HepG2 (cell line): ENCODE results near the gene TPI1. TPM values are rescaled to one million over a fixed set of nuclear protein-coding genes. Genes with fewer than 3 reads are reported as not detected.
A peak's percentile ranks its signal among the peaks of the same experiment; 100 is the strongest.

Source experiments
- DR1 ChIP-seq: sonication (generic); formaldehyde crosslinking; IDR thresholded peaks from 2 replicates; pipeline ENCODE4 v1.8.0; 2021; ENCODE audit warnings: mild to moderate bottlenecking, missing genetic modification reagents, inconsistent platforms
- FOXM1 ChIP-seq: sonication (generic); formaldehyde crosslinking; IDR thresholded peaks from 2 replicates; pipeline ENCODE4 v1.5.0; 2020; ENCODE audit warnings: missing genetic modification reagents
- HIVEP1 ChIP-seq: sonication (generic); formaldehyde crosslinking; IDR thresholded peaks from 2 replicates; pipeline ENCODE4 v1.4.0; 2020; ENCODE audit warnings: mild to moderate bottlenecking, missing genetic modification reagents
- JARID2 ChIP-seq: sonication (generic); formaldehyde crosslinking; IDR thresholded peaks from 2 replicates; pipeline ENCODE4 v1.8.1; 2023; ENCODE audit warnings: missing genetic modification reagents, inconsistent platforms; ENCODE audit not compliant: insufficient replicate concordance
- JUND ChIP-seq: sonication (generic); formaldehyde crosslinking; IDR thresholded peaks from 2 replicates; pipeline ENCODE4 v1.8.0; 2022; ENCODE audit warnings: mild to moderate bottlenecking, missing genetic modification reagents
- MXD4 ChIP-seq: IDR thresholded peaks from 2 replicates; pipeline ENCODE4 v1.6.1; 2016; ENCODE audit warnings: mild to moderate bottlenecking, missing biosample characterization, missing genetic modification reagents
- PAWR ChIP-seq: sonication (generic); formaldehyde crosslinking; IDR thresholded peaks from 2 replicates; pipeline ENCODE4 v1.4.0; 2020; ENCODE audit warnings: missing genetic modification reagents, mild to moderate bottlenecking, borderline replicate concordance
- PHF21A ChIP-seq: sonication (generic); formaldehyde crosslinking; IDR thresholded peaks from 2 replicates; pipeline ENCODE4 v1.5.0; 2020; ENCODE audit warnings: mild to moderate bottlenecking, missing genetic modification reagents
- RCOR2 ChIP-seq: IDR thresholded peaks from 2 replicates; pipeline ENCODE4 v1.6.1; 2016; ENCODE audit warnings: missing biosample characterization, missing genetic modification reagents
- SIN3A ChIP-seq: IDR thresholded peaks from 2 replicates; pipeline ENCODE4 v1.6.1; 2011; ENCODE audit warnings: low read depth, mild to moderate bottlenecking, control low read depth, low read length, borderline replicate concordance
- XRCC5 ChIP-seq: fragments of 200-400 bp; formaldehyde crosslinking; optimal IDR thresholded peaks from 2 replicates; pipeline ENCODE3; 2017; ENCODE audit warnings: mild to moderate bottlenecking, low read length
- ZIK1 ChIP-seq: sonication (generic); formaldehyde crosslinking; IDR thresholded peaks from 2 replicates; pipeline ENCODE4 v1.5.0; 2020; ENCODE audit warnings: mild to moderate bottlenecking, low read depth, missing genetic modification reagents, borderline replicate concordance
- ZNF337 ChIP-seq: sonication (generic); formaldehyde crosslinking; IDR thresholded peaks from 2 replicates; pipeline ENCODE4 v1.5.1; 2020; ENCODE audit warnings: missing genetic modification reagents, low read depth, mild to moderate bottlenecking, borderline replicate concordance
- ZNF484 ChIP-seq: sonication (generic); formaldehyde crosslinking; IDR thresholded peaks from 2 replicates; pipeline ENCODE4 v1.5.1; 2020; ENCODE audit warnings: mild to moderate bottlenecking, low read depth, missing genetic modification reagents, borderline replicate concordance
- ZNF703 ChIP-seq: sonication (generic); formaldehyde crosslinking; IDR thresholded peaks from 2 replicates; pipeline ENCODE4 v1.5.1; 2020; ENCODE audit warnings: missing genetic modification reagents, mild to moderate bottlenecking, moderate library complexity, borderline replicate concordance
- polyA plus RNA-seq, 8 experiments: library from polyadenylated mRNA; depleted of rRNA in 3 of 8; stranded (reverse) in 7 of 8; unstranded in 1 of 8; fragments of >200 nt; fragmentation: Illumina TruSeq in 4 of 8; extraction: Trizol in 4 of 8; gene quantifications; 2 replicates each; pipeline versions ENCODE4 v1.2.1 to v1.2.3, GENCODE V29; 2011 to 2016; ENCODE audit warnings: low read depth in 4 of 8, missing spikeins in 1 of 8, mixed read lengths in 1 of 8; ENCODE audit not compliant: insufficient read depth in 1 of 8
- total RNA-seq, 5 experiments: library from RNA; depleted of rRNA; stranded (reverse); fragments of >200 nt; fragmentation: Illumina TruSeq; extraction: Trizol; gene quantifications; 2 replicates each; pipeline ENCODE4 v1.2.3, GENCODE V29; 2016; ENCODE audit warnings: low read depth in 1 of 5
- TF ChIP-seq, protein P1 (sequence below): sonication (generic); formaldehyde crosslinking; IDR thresholded peaks from 2 replicates; pipeline ENCODE4 v1.4.0; 2020; ENCODE audit warnings: missing genetic modification reagents, mild to moderate bottlenecking, borderline replicate concordance
- TF ChIP-seq, protein P2 (sequence below): sonication (generic); formaldehyde crosslinking; conservative IDR thresholded peaks from 2 replicates; pipeline ENCODE4 v1.4.0; 2020; ENCODE audit warnings: missing genetic modification reagents
- TF ChIP-seq, protein P3 (sequence below): fragments of 450-650 bp; IDR thresholded peaks from 2 replicates; pipeline ENCODE4 v1.6.1; 2017
- TF ChIP-seq, protein P4 (sequence below): sonication (generic); formaldehyde crosslinking; IDR thresholded peaks from 2 replicates; pipeline ENCODE4 v1.4.0; 2020; ENCODE audit warnings: missing genetic modification reagents
- TF ChIP-seq, protein P5 (sequence below): sonication (generic); formaldehyde crosslinking; IDR thresholded peaks from 2 replicates; pipeline ENCODE4 v1.4.0; 2020; ENCODE audit warnings: missing genetic modification reagents
- TF ChIP-seq, protein P6 (sequence below): sonication (generic); formaldehyde crosslinking; IDR thresholded peaks from 2 replicates; pipeline ENCODE4 v1.8.1; 2023; ENCODE audit warnings: missing genetic modification reagents, inconsistent platforms, borderline replicate concordance

Gene TPI1
- total and polyA plus RNA-seq, 2 of the 13 experiments (the other 11 are each of a cell fraction or from before 2014, with no cell fraction given): 945 to 2,535 TPM

DNA sequence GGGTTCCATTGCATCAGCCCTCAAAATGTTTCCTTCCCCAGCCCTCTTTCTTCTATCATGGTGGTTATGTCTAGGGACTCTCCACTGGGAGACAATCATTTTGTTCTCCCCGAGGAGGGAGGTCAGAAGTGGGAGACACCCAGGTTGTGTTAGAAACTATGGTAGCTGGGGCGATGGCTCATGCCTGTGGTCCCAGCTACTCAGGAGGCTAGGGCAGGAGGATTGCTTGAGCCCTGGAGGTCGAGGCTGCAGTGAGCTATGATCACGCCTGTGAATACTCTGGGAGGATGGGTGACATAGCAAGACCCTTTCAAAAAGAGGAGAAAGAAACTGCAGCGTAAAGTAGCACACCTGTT, 24.3 kb downstream of the TPI1 start (continued):
- no peak for TF ChIP-seq ZNF484 (CRISPR knock-in tag)
- no peak for TF ChIP-seq PHF21A
- no peak for TF ChIP-seq ZNF337 (CRISPR knock-in tag)
- TF ChIP-seq, protein P1, sequence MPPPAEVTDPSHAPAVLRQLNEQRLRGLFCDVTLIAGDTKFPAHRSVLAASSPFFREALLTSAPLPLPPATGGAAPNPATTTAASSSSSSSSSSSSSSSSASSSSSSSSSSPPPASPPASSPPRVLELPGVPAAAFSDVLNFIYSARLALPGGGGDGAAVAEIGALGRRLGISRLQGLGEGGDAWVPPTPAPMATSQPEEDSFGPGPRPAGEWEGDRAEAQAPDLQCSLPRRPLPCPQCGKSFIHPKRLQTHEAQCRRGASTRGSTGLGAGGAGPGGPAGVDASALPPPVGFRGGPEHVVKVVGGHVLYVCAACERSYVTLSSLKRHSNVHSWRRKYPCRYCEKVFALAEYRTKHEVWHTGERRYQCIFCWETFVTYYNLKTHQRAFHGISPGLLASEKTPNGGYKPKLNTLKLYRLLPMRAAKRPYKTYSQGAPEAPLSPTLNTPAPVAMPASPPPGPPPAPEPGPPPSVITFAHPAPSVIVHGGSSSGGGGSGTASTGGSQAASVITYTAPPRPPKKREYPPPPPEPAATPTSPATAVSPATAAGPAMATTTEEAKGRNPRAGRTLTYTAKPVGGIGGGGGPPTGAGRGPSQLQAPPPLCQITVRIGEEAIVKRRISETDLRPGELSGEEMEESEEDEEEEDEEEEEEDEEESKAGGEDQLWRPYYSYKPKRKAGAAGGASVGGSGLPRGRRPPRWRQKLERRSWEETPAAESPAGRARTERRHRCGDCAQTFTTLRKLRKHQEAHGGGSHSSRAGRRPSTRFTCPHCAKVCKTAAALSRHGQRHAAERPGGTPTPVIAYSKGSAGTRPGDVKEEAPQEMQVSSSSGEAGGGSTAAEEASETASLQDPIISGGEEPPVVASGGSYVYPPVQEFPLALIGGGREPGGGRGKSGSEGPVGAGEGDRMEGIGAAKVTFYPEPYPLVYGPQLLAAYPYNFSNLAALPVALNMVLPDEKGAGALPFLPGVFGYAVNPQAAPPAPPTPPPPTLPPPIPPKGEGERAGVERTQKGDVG: no peak
- TF ChIP-seq MXD4 (CRISPR knock-in tag): no peak
- TF ChIP-seq ZNF703: 0 out of 2 replicates have a peak, but pooled peaks have one; percentile 49
- no peak for TF ChIP-seq ZIK1
- TF ChIP-seq, protein P2, sequence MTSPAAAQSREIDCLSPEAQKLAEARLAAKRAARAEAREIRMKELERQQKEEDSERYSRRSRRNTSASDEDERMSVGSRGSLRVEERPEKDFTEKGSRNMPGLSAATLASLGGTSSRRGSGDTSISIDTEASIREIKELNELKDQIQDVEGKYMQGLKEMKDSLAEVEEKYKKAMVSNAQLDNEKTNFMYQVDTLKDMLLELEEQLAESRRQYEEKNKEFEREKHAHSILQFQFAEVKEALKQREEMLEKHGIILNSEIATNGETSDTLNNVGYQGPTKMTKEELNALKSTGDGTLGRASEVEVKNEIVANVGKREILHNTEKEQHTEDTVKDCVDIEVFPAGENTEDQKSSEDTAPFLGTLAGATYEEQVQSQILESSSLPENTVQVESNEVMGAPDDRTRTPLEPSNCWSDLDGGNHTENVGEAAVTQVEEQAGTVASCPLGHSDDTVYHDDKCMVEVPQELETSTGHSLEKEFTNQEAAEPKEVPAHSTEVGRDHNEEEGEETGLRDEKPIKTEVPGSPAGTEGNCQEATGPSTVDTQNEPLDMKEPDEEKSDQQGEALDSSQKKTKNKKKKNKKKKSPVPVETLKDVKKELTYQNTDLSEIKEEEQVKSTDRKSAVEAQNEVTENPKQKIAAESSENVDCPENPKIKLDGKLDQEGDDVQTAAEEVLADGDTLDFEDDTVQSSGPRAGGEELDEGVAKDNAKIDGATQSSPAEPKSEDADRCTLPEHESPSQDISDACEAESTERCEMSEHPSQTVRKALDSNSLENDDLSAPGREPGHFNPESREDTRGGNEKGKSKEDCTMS (CRISPR knock-in tag): no peak
- TF ChIP-seq XRCC5: no peak
- no peak for TF ChIP-seq DR1 (CRISPR knock-in tag)
- TF ChIP-seq PAWR: no peak
- TF ChIP-seq, protein P3, sequence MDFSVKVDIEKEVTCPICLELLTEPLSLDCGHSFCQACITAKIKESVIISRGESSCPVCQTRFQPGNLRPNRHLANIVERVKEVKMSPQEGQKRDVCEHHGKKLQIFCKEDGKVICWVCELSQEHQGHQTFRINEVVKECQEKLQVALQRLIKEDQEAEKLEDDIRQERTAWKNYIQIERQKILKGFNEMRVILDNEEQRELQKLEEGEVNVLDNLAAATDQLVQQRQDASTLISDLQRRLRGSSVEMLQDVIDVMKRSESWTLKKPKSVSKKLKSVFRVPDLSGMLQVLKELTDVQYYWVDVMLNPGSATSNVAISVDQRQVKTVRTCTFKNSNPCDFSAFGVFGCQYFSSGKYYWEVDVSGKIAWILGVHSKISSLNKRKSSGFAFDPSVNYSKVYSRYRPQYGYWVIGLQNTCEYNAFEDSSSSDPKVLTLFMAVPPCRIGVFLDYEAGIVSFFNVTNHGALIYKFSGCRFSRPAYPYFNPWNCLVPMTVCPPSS: no peak
- TF ChIP-seq JARID2 (CRISPR knock-in tag): no peak
- TF ChIP-seq, protein P4, sequence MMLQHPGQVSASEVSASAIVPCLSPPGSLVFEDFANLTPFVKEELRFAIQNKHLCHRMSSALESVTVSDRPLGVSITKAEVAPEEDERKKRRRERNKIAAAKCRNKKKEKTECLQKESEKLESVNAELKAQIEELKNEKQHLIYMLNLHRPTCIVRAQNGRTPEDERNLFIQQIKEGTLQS (CRISPR knock-in tag): no peak
- TF ChIP-seq FOXM1 (CRISPR knock-in tag): no peak
- no peak for TF ChIP-seq SIN3A
- 0 out of 2 replicates have a peak, but pooled peaks have one; percentile 20 for TF ChIP-seq HIVEP1 (CRISPR knock-in tag)
- no peak for TF ChIP-seq JUND (CRISPR knock-in tag)
- TF ChIP-seq, protein P5, sequence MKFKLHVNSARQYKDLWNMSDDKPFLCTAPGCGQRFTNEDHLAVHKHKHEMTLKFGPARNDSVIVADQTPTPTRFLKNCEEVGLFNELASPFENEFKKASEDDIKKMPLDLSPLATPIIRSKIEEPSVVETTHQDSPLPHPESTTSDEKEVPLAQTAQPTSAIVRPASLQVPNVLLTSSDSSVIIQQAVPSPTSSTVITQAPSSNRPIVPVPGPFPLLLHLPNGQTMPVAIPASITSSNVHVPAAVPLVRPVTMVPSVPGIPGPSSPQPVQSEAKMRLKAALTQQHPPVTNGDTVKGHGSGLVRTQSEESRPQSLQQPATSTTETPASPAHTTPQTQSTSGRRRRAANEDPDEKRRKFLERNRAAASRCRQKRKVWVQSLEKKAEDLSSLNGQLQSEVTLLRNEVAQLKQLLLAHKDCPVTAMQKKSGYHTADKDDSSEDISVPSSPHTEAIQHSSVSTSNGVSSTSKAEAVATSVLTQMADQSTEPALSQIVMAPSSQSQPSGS (CRISPR knock-in tag): no peak
- TF ChIP-seq, protein P6, sequence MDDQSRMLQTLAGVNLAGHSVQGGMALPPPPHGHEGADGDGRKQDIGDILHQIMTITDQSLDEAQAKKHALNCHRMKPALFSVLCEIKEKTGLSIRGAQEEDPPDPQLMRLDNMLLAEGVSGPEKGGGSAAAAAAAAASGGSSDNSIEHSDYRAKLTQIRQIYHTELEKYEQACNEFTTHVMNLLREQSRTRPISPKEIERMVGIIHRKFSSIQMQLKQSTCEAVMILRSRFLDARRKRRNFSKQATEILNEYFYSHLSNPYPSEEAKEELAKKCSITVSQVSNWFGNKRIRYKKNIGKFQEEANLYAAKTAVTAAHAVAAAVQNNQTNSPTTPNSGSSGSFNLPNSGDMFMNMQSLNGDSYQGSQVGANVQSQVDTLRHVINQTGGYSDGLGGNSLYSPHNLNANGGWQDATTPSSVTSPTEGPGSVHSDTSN (CRISPR knock-in tag): no peak
- no peak for TF ChIP-seq RCOR2 (CRISPR knock-in tag)
